Subcutaneous abdominal adipose tissue (tissue), 5 donors: Measurements from ENCODE around the gene MEIOB.
"Not testable (repeated sequence)": the region's sequence is repeated elsewhere in the genome, so short reads cannot be mapped to it uniquely, and the experiment has no call there.

Experiments
- H3K27ac ChIP-seq: one replicate; pipeline ENCODE4 v1.7.0; 2013; ENCODE audit warnings: low read depth, mild to moderate bottlenecking, inconsistent platforms, low read length, moderate library complexity
- H3K27me3 ChIP-seq, 5 donors: one replicate each; pipeline ENCODE4 v1.7.0; 2013; ENCODE audit warnings: low read length in 5 of 5, inconsistent platforms in 1 of 5; ENCODE audit not compliant: control insufficient read depth in 5 of 5, insufficient read depth in 4 of 5
- H3K36me3 ChIP-seq, 5 donors: one replicate each; pipeline ENCODE4 v1.7.0; 2013; ENCODE audit warnings: low read length in 5 of 5; ENCODE audit not compliant: control insufficient read depth in 5 of 5, insufficient read depth in 5 of 5
- H3K4me1 ChIP-seq, 5 donors: one replicate each; pipeline ENCODE4 v1.7.0; 2013; ENCODE audit warnings: low read length in 5 of 5, mild to moderate bottlenecking in 3 of 5, moderate library complexity in 1 of 5; ENCODE audit not compliant: control insufficient read depth in 5 of 5, insufficient read depth in 5 of 5
- H3K4me3 ChIP-seq, 5 donors: one replicate each; pipeline ENCODE4 v1.7.0; 2013; ENCODE audit warnings: low read length in 5 of 5, low read depth in 1 of 5
- H3K9ac ChIP-seq, 5 donors: one replicate each; pipeline ENCODE4 v1.7.0; 2013; ENCODE audit warnings: low read length in 5 of 5, mild to moderate bottlenecking in 4 of 5, moderate library complexity in 3 of 5
- H3K9me3 ChIP-seq, 5 donors: one replicate each; pipeline ENCODE4 v1.7.0; 2013; ENCODE audit warnings: low read length in 5 of 5; ENCODE audit not compliant: control insufficient read depth in 5 of 5
- donor health status: healthy.
- donor health status: healthy.
- donor health status: healthy.
- donor health status: healthy.
- donor health status: healthy.

The MEIOB gene

DNA sequence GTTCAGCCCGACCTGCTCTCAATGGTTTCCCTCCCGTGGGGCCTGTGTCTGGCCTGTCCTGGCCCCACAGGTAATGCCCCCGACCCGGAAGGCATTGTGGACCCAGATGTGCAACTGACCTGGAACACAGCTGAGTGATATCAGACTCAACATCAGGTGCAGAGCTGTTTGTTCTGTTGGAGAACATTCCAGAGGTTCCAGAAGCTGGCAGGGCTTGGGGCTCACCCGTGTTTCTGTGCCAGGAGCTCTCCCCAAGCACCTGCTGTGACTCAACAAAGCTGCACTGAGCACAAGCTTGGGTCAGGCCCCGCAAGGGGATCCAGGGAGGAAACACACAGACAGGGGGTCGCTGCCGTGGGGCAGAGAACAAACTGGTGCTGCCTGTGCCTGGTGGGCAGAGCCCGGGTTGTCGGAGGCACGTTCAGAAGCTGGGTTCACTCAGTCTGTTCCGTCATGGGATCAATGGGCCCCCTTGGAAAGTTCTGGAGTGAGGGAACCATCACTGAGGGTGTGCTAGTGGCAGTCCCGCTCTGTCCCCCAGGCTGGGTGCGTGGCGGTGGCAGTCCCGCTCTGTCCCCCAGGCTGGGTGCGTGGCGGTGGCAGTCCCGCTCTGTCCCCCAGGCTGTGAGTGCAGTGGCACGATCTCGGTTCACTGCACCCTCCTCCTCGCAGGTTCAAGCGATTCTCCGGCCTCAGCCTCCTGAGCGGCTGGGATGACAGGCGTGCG, 24.1 kb upstream of the MEIOB start:
- no peaks in the 10 kb centered on the region for H3K9me3 ChIP-seq
- H3K27ac ChIP-seq: no peak overlapping the region
- H3K4me3 ChIP-seq: no peak overlapping the region
- no peak overlapping the region for H3K9ac ChIP-seq
- H3K36me3 ChIP-seq: no peaks in the 10 kb centered on the region
- H3K4me1 ChIP-seq: no peaks in the 10 kb centered on the region
- H3K27me3 ChIP-seq: peaks cover 0 to 11% (median 6%) of the 10 kb centered on the region in 5 donors

DNA sequence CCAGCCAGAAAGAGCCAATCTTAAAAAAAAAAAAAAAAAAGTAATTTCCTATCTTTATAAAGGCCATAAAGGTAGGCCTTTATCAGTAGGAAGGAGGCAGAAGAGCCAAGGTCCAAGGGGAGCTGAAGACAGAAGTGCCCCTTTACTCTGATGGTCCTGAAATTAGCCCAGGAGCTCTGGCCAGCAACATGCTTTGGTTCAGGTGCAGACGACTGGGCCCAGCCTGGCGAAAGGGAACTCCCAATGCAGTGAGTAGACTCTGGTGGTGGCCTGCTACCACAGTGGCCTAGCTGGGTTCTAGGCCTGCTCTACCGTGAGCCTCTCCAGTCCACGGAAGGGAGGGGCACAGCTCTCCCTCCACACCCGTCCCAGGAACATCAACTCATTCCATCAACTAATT, 23.1 kb upstream of the MEIOB start:
- peaks cover 2 to 16% (median 11%) of the 10 kb centered on the region in 5 donors for H3K27me3 ChIP-seq
- H3K27ac ChIP-seq: no peak overlapping the region
- H3K9me3 ChIP-seq: no peaks in the 10 kb centered on the region
- H3K36me3 ChIP-seq: no peaks in the 10 kb centered on the region
- H3K4me3 ChIP-seq: no peak overlapping the region
- no peak overlapping the region for H3K9ac ChIP-seq
- H3K4me1 ChIP-seq: no peaks in the 10 kb centered on the region

GRCh38 chr16:1890708-1891050, 18.7 kb upstream of the MEIOB start:
- no peak overlapping the region for H3K27ac ChIP-seq
- no peaks in the 10 kb centered on the region for H3K4me1 ChIP-seq
- H3K9ac ChIP-seq: no peak overlapping the region
- peaks cover 3 to 17% (median 8%) of the 10 kb centered on the region in 5 donors for H3K27me3 ChIP-seq
- H3K9me3 ChIP-seq: no peaks in the 10 kb centered on the region
- H3K36me3 ChIP-seq: no peaks in the 10 kb centered on the region
- no peak overlapping the region for H3K4me3 ChIP-seq

DNA sequence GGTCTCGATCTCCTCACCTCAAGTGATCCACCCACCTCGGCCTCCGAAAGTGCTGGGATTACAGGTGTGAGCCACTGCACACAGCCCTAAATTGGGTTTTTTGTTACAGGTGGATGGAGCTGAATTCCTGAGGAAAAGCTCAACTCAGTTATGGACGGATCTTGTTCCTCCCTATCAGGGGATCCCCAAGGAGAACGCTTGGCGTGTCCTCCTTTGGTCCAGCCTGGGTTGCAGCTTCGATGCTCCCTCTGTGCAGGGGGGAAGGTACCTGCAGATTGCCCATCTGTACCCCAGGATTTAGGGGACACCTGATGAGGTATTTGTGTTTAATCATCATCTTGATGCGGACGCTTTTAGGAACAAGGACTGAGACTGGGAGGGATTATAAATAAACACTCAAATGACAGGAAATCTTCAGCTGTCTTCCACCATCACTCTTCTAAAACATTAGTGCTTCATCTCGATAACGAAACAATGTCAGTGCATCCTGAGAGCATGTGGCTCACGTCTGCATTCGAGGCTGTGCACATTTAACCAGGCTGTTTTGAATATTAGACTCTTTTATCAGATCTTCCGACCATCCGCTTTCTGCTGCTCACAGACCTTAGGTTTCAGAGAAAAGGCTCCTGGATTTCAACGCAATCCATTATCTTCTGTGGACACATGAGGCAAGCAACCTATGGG, 18.2 kb upstream of the MEIOB start:
- no peak overlapping the region for H3K27ac ChIP-seq
- H3K36me3 ChIP-seq: no peaks in the 10 kb centered on the region
- H3K9ac ChIP-seq: no peak overlapping the region
- H3K4me3 ChIP-seq: no peak overlapping the region
- H3K9me3 ChIP-seq: no peaks in the 10 kb centered on the region
- H3K4me1 ChIP-seq: no peaks in the 10 kb centered on the region
- H3K27me3 ChIP-seq: peaks cover 3 to 17% (median 8%) of the 10 kb centered on the region in 5 donors

DNA sequence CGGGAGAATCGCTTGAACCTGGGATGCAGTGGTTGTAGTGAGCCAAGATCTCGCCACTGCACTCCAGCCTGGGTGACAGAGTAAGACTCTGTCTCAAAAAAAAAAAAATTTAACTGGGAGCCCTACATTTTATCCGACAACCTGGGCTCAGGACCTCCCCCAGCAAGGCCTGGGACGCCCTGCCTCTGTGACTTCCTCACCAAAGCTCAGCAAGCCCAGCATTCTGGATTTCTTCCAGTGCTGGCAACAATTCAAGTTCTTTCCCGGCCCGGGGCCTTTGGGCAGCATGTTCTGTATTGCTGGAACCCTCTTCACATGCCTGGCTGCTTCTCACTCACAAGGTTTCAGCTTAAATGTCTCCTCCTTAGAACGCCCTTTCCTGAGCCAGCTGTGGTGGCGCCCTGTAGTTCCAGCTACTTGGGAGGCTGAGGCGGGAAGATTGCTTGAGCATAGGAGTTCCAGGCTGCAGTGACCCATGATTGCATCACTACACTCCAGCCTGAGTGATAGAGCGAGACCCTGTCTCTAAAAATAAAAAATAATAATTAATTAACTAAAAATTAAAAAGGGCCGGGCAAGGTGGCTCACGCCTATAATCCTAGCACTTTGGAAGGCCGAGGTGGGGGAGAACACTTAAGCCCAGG, 15.9 kb upstream of the MEIOB start:
- no peak overlapping the region for H3K27ac ChIP-seq
- peaks cover 3 to 10% (median 10%) of the 10 kb centered on the region in 5 donors for H3K27me3 ChIP-seq
- no peaks in the 10 kb centered on the region for H3K4me1 ChIP-seq
- no peak overlapping the region for H3K9ac ChIP-seq
- H3K4me3 ChIP-seq: no peak overlapping the region
- H3K36me3 ChIP-seq: no peaks in the 10 kb centered on the region
- no peaks in the 10 kb centered on the region for H3K9me3 ChIP-seq

- Histone ChIP-seq H3K9ac (no peak overlapping the region), H3K27me3 (peaks cover 0 to 6% (median 4%) of the 10 kb centered on the region in 5 donors), H3K4me1 (no peaks in the 10 kb centered on the region), H3K9me3 (no peaks in the 10 kb centered on the region), H3K27ac (no peak overlapping the region), H3K4me3 (no peak overlapping the region), H3K36me3 (no peaks in the 10 kb centered on the region)
Observed at GRCh38 chr16:1884889-1885288, 12.9 kb upstream of the MEIOB start.

DNA sequence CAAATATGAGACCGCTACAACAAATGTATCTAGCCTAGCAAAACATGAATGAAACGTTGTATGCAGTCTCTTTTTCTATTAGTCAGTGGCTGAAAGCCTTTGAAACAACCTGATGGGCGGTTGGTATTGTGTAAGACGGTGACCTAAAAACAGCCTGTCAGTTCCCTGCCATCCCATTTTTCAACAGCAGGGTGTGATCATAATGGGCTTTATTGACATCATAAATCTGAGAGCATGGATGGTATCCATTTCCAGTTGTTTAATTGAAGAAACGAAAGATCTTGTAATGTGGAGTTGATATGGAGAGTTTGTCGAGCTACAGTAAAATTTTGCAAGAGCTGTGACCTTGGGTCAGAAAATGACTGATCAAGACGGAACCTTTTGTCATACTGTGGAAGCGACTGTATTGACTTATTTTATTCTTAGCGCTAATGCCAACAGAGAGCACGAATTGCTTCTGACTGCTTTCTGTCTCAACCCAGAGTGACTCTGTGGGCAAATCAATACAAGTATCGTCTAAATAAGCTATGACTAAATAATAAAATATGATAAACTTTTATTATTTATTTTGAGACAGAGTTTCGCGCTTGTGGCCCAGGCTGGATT, 12.3 kb upstream of the MEIOB start:
- H3K9ac ChIP-seq: no peak overlapping the region

DNA sequence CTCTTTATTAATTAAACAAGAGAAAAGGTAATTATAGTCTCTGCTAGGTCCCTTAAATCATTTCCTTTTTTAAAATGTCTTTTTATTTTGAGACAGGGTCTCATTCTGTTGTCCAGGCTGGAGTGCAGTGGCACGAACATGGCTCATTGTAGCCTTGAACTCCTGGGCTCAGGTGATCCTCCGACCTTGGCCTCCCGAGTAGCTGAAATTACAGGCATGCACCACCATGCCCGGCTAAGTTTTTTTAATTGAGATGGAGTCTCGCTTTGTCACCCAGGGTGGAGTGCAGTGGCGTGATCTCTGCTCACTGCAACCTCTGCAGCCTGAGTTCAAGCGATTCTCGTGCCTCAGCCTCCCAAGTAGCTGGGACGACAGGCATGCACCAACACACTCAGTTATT, 9.2 kb upstream of the MEIOB start:
- not testable (repeated sequence) for H3K9ac ChIP-seq, H3K4me1 ChIP-seq, H3K27ac ChIP-seq, H3K4me3 ChIP-seq, H3K36me3 ChIP-seq, H3K9me3 ChIP-seq
- peaks cover 7 to 20% (median 9%) of the 10 kb centered on the region in 5 donors for H3K27me3 ChIP-seq

More for the DNA sequence above, 12.3 kb upstream of the MEIOB start:
- no peaks in the 10 kb centered on the region for H3K36me3 ChIP-seq
- peaks cover 0 to 7% (median 6%) of the 10 kb centered on the region in 5 donors for H3K27me3 ChIP-seq
- no peak overlapping the region for H3K27ac ChIP-seq
- no peaks in the 10 kb centered on the region for H3K9me3 ChIP-seq
- no peak overlapping the region for H3K4me3 ChIP-seq
- H3K4me1 ChIP-seq: no peaks in the 10 kb centered on the region

- H3K27ac ChIP-seq: no peak overlapping the region
- H3K27me3 ChIP-seq: peaks cover 9 to 29% (median 11%) of the 10 kb centered on the region in 5 donors
- no peaks in the 10 kb centered on the region for H3K36me3 ChIP-seq
- no peaks in the 10 kb centered on the region for H3K9me3 ChIP-seq
- H3K4me3 ChIP-seq: no peak overlapping the region
- H3K9ac ChIP-seq: no peak overlapping the region
- H3K4me1 ChIP-seq: no peaks in the 10 kb centered on the region
Observed at GRCh38 chr16:1879477-1879876, 7.5 kb upstream of the MEIOB start.

DNA sequence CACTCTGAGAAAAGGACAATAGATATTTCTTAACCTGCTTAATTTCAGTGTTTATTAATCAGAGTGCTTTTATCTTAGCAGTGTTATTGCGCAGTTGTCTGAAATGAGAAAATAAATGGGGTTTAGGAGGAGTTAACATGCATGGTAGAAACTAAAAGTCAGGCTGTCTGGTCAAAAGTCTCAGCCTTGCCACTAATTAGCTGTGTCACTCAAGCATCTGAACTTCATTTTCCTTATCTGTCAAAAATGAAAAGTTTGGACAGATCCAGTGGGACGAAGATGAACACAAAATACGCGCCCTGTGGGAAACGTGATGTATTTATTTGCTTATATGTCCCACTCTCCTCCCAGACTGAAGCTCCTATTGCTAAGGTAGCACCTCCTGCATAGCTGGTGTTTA, 6.3 kb upstream of the MEIOB start:
- no peaks in the 10 kb centered on the region for H3K4me1 ChIP-seq
- no peak overlapping the region for H3K9ac ChIP-seq
- peaks cover 9 to 29% (median 11%) of the 10 kb centered on the region in 5 donors for H3K27me3 ChIP-seq
- H3K36me3 ChIP-seq: no peaks in the 10 kb centered on the region
- H3K9me3 ChIP-seq: no peaks in the 10 kb centered on the region
- no peak overlapping the region for H3K4me3 ChIP-seq
- no peak overlapping the region for H3K27ac ChIP-seq
